Measurements from ENCODE around the gene MAST4.

GRCh38 chr5:66680804-66681203, 84.6 kb downstream of the MAST4 start:
- TF ChIP-seq CTCF (IDR thresholded peaks at IDR 0.05), result no peak
- TF ChIP-seq EZH2 (IDR thresholded peaks at IDR 0.05; ENCODE audit: borderline replicate concordance, insufficient read depth, low read depth, low read length, poor library complexity, severe bottlenecking), result no peak

All from B cell (primary cell).